ENCODE results near the gene LARGE1. TPM values are rescaled to one million over a fixed set of nuclear protein-coding genes. Genes with fewer than 3 reads are reported as not detected.

The LARGE1 gene
- total RNA-seq, 3 donors from 2014 or later: 23.6 to 27.8 (median 26.1) TPM

DNA sequence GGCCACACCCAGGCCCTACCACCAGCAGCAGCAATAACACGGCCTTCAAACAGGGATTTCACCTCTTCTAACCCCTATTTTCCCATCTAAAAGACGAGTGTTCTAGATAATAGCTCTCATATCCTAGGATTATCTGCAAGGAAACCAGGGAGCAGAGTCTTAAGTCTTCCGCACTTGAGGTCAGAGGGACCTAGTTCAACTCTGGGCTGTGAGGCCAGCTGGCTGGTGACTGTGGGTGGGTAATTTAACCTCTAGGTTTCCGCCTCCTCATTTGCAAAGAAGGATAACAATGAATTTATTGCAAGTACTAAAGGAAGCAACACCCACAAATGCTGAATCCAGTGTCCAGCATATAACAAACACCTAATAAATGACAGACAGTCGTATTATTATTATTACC lies 70.1 kb downstream of the LARGE1 start:
- no peaks in the 10 kb centered on the region for H3K36me3 ChIP-seq
- no peak overlapping the region for H3K4me3 ChIP-seq
- intact Hi-C loops (cut with DNase I; ENCODE audit: low total_unique reads): no loop called here
- TF ChIP-seq POLR2AphosphoS5 (IDR thresholded peaks at IDR 0.05): no peak
- TF ChIP-seq, protein P1, sequence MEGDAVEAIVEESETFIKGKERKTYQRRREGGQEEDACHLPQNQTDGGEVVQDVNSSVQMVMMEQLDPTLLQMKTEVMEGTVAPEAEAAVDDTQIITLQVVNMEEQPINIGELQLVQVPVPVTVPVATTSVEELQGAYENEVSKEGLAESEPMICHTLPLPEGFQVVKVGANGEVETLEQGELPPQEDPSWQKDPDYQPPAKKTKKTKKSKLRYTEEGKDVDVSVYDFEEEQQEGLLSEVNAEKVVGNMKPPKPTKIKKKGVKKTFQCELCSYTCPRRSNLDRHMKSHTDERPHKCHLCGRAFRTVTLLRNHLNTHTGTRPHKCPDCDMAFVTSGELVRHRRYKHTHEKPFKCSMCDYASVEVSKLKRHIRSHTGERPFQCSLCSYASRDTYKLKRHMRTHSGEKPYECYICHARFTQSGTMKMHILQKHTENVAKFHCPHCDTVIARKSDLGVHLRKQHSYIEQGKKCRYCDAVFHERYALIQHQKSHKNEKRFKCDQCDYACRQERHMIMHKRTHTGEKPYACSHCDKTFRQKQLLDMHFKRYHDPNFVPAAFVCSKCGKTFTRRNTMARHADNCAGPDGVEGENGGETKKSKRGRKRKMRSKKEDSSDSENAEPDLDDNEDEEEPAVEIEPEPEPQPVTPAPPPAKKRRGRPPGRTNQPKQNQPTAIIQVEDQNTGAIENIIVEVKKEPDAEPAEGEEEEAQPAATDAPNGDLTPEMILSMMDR (IDR thresholded peaks at IDR 0.05): no peak
- TF ChIP-seq POLR2A (IDR thresholded peaks at IDR 0.05): no peak
- no peaks in the 10 kb centered on the region for H3K9me3 ChIP-seq
- H3K27ac ChIP-seq: no peak overlapping the region
- H3K4me1 ChIP-seq: no peaks in the 10 kb centered on the region
- no peak for DNase-seq (ENCODE audit: low spot score in 2 of 2)
- H3K27me3 ChIP-seq: no peaks in the 10 kb centered on the region

DNA sequence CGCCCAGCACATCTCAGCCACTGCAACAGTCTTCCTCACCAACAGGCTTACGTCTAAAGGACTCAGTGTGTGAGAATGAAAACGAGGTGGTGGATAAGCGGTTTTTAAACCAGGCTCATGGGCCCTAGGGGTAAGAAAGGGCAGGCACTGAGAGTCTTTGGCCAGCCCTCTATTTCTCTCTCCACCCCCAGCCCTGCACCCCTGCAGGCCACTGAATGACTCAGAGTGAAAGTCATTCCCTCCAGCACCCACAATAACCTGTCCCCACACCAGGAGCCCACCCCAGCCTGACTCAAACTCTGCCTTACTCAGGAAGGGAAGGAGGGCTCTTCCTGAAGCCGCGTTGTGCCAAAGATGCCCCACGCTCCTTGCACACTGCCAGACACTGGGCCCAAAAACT lies 72.0 kb downstream of the LARGE1 start:
- H3K9me3 ChIP-seq: no peaks in the 10 kb centered on the region
- H3K36me3 ChIP-seq: no peaks in the 10 kb centered on the region
- intact Hi-C loops (cut with DNase I; ENCODE audit: low total_unique reads): no loop called here
- DNase-seq (ENCODE audit: low spot score in 2 of 2): no peak
- TF ChIP-seq POLR2A (IDR thresholded peaks at IDR 0.05) (no peak), POLR2AphosphoS5 (IDR thresholded peaks at IDR 0.05) (no peak)
- TF ChIP-seq, protein P1 (IDR thresholded peaks at IDR 0.05): no peak
- H3K4me3 ChIP-seq: no peak overlapping the region
- H3K4me1 ChIP-seq: no peaks in the 10 kb centered on the region
- no peak overlapping the region for H3K27ac ChIP-seq
- H3K27me3 ChIP-seq: no peaks in the 10 kb centered on the region

DNA sequence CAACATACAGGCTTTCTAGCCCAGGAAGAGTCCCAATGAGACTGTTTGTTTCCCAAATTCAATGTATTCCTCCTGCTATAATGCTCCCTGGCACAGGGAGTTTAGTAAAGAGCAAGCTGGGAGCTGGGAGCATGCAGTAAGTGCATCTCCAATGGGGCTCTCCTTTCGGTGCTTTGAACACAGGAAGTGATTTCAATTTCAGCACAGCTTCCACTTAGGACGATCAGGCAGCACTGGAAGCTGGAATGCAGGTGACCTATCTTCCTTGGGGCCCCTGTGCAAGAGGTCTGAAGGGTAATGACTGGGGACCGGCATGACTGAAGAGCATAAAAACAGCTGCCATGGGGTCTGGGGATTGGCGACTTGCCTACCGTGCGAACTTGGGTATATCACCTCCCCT lies 76.0 kb downstream of the LARGE1 start:
- intact Hi-C loops (cut with DNase I; ENCODE audit: low total_unique reads): no loop called here
- H3K4me3 ChIP-seq: no peak overlapping the region
- H3K27ac ChIP-seq: no peak overlapping the region
- TF ChIP-seq, protein P1 (IDR thresholded peaks at IDR 0.05): no peak
- TF ChIP-seq POLR2AphosphoS5 (IDR thresholded peaks at IDR 0.05) (no peak), POLR2A (IDR thresholded peaks at IDR 0.05) (no peak)
- DNase-seq (ENCODE audit: low spot score in 2 of 2): no peak
- H3K27me3 ChIP-seq: no peaks in the 10 kb centered on the region
- no peaks in the 10 kb centered on the region for H3K9me3 ChIP-seq
- no peaks in the 10 kb centered on the region for H3K36me3 ChIP-seq
- H3K4me1 ChIP-seq: no peaks in the 10 kb centered on the region

DNA sequence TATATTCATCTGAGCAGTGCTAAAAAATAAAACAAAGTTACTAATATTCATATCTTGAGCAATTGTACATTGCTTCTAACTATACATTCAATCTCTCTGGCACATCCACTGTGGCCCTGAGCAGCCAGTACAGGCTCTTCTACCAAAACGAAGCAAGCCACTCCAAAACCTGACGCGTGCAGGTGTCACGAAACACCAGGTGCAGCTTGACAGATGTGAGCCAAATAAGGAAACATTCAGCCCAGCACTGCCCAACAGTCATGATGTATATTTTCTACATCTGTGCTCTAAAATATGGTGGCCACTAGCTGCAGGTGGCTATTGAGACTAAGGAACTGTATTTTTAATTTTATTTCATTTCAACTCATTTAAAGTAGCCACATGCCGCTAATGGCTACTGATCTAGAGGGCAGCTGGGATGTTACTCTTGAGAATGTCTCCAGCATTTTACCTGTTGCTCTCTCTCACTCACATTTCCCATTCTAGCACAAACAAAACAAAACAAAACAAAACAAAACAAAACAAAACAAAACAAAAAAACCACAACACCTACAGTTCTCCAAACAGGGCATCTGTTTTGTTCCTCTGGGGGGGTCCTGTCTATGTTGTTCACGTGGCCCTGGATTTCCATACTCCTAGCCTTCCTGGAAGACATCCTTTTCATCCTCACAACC lies 77.7 kb downstream of the LARGE1 start:
- Histone ChIP-seq H3K4me3 (no peak overlapping the region), H3K27me3 (no peaks in the 10 kb centered on the region), H3K36me3 (no peaks in the 10 kb centered on the region), H3K9me3 (no peaks in the 10 kb centered on the region), H3K4me1 (no peaks in the 10 kb centered on the region), H3K27ac (no peak overlapping the region)
- no peak for TF ChIP-seq POLR2AphosphoS5 (IDR thresholded peaks at IDR 0.05)
- TF ChIP-seq POLR2A (IDR thresholded peaks at IDR 0.05): no peak
- TF ChIP-seq, protein P1 (IDR thresholded peaks at IDR 0.05): no peak
- DNase-seq (ENCODE audit: low spot score in 2 of 2): no peak
- intact Hi-C loops (cut with DNase I; ENCODE audit: low total_unique reads): no loop called here

DNA sequence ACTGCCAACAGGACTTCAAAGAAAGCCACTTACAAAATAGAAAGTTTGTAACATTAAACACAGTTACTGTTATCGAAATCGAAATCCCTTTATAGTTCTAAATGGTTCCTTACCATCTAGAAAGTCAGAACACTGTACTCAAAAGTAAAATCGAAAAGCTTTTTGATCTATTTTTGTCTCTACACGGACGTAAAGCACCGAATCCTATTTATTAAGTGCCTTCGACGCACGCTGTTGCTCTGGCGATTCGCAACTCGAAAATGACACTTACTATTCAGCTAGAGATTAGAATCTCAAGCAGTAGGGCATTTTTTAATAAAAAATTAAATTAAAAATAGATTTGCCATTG lies 78.3 kb downstream of the LARGE1 start:
- no peaks in the 10 kb centered on the region for H3K9me3 ChIP-seq
- no peaks in the 10 kb centered on the region for H3K4me1 ChIP-seq
- intact Hi-C loops (cut with DNase I; ENCODE audit: low total_unique reads): no loop called here
- TF ChIP-seq, protein P1 (IDR thresholded peaks at IDR 0.05): no peak
- TF ChIP-seq POLR2A (IDR thresholded peaks at IDR 0.05) (no peak), POLR2AphosphoS5 (IDR thresholded peaks at IDR 0.05) (no peak)
- H3K4me3 ChIP-seq: no peak overlapping the region
- no peaks in the 10 kb centered on the region for H3K27me3 ChIP-seq
- no peak overlapping the region for H3K27ac ChIP-seq
- H3K36me3 ChIP-seq: no peaks in the 10 kb centered on the region
- no peak for DNase-seq (ENCODE audit: low spot score in 2 of 2)
